GM12878 (cell line): ENCODE data around the gene FHL1.

Experiments used
- CBX5 ChIP-seq: sonication (generic); IDR thresholded peaks from 2 replicates; pipeline ENCODE4 v1.6.1; 2016; ENCODE audit warnings: low read depth, moderate library complexity, mild to moderate bottlenecking, inconsistent platforms
- CTCF ChIP-seq, 3 experiments: IDR thresholded peaks in 2 of 3; conservative IDR thresholded peaks in 1 of 3; 2 replicates each; pipeline ENCODE4 v1.5.1; 2011; ENCODE audit warnings: low read depth in 3 of 3, low read length in 3 of 3, mild to moderate bottlenecking in 3 of 3, control low read depth in 2 of 3, moderate library complexity in 2 of 3, inconsistent platforms in 1 of 3, mixed read lengths in 1 of 3; ENCODE audit not compliant: control insufficient read depth in 2 of 3, insufficient read depth in 1 of 3; ENCODE audit errors: extremely low read depth in 1 of 3
- EZH2 ChIP-seq: IDR thresholded peaks from 2 replicates; pipeline ENCODE4 v1.6.1; 2012; ENCODE audit warnings: low read depth, mild to moderate bottlenecking, control low read depth, inconsistent platforms, low read length, borderline replicate concordance; ENCODE audit not compliant: control insufficient read depth
- HCFC1 ChIP-seq: fragments of 150-350 bp; IDR thresholded peaks from 2 replicates; pipeline ENCODE4 v1.6.1; 2014; ENCODE audit warnings: low read length
- POLR2A ChIP-seq: IDR thresholded peaks from 2 replicates; pipeline ENCODE4 v1.6.1; 2011; ENCODE audit warnings: low read depth, mild to moderate bottlenecking, low read length
- POLR2AphosphoS5 ChIP-seq: IDR thresholded peaks from 2 replicates; pipeline ENCODE4 v1.6.1; 2011; ENCODE audit warnings: mild to moderate bottlenecking, low read length, inconsistent platforms

GRCh38 chrX:136228839-136229207, 81.5 kb downstream of the FHL1 start:
- TF ChIP-seq POLR2AphosphoS5 (no peak), POLR2A (no peak), CTCF (IDR thresholded peaks at IDR 0.05 in 2 of 3, conservative IDR thresholded peaks at IDR 0.05 in 1 of 3; ENCODE audit: control insufficient read depth in 2 of 3, extremely low read depth in 1 of 3, insufficient read depth in 1 of 3, low read depth in 3 of 3, low read length in 3 of 3) (no peak), HCFC1 (no peak), CBX5 (no peak), EZH2 (no peak)
